ENCODE measurements around the gene RTKN. TPM values are rescaled to one million over a fixed set of nuclear protein-coding genes. Genes with fewer than 3 reads are reported as not detected.
A peak's percentile ranks its signal among the peaks of the same experiment; 100 is the strongest.
"Not testable (repeated sequence)": the region's sequence is repeated elsewhere in the genome, so short reads cannot be mapped to it uniquely, and the experiment has no call there.

RTKN gene
- total and polyA plus RNA-seq, 12 donors = 9.3 to 33.9 (median 16.2) TPM

GRCh38 chr2:74424139-74424992 is 17.4 kb downstream of the RTKN start:
- no peak for ATAC-seq
- DNase-seq = no peak
- WGBS, 2 donors = 82 to 85% methylated on average over 5 of the region's 5 CpGs
- Histone ChIP-seq H3K27ac (no peak overlapping the region), H3K36me3 (peaks cover 0 to 50% (median 33%) of the 10 kb centered on the region in 9 donors), H3K27me3 (no peaks in the 10 kb centered on the region), H3K4me1 (peaks cover 0 to 23% (median 15%) of the 10 kb centered on the region in 9 donors), H3K9me3 (no peaks in the 10 kb centered on the region), H3K4me3 (no peak overlapping the region)
- TF ChIP-seq, protein P1, sequence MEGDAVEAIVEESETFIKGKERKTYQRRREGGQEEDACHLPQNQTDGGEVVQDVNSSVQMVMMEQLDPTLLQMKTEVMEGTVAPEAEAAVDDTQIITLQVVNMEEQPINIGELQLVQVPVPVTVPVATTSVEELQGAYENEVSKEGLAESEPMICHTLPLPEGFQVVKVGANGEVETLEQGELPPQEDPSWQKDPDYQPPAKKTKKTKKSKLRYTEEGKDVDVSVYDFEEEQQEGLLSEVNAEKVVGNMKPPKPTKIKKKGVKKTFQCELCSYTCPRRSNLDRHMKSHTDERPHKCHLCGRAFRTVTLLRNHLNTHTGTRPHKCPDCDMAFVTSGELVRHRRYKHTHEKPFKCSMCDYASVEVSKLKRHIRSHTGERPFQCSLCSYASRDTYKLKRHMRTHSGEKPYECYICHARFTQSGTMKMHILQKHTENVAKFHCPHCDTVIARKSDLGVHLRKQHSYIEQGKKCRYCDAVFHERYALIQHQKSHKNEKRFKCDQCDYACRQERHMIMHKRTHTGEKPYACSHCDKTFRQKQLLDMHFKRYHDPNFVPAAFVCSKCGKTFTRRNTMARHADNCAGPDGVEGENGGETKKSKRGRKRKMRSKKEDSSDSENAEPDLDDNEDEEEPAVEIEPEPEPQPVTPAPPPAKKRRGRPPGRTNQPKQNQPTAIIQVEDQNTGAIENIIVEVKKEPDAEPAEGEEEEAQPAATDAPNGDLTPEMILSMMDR (IDR thresholded peaks at IDR 0.05) = no peak
- intact Hi-C loops (cut with DNase I) = no loop called here

DNA sequence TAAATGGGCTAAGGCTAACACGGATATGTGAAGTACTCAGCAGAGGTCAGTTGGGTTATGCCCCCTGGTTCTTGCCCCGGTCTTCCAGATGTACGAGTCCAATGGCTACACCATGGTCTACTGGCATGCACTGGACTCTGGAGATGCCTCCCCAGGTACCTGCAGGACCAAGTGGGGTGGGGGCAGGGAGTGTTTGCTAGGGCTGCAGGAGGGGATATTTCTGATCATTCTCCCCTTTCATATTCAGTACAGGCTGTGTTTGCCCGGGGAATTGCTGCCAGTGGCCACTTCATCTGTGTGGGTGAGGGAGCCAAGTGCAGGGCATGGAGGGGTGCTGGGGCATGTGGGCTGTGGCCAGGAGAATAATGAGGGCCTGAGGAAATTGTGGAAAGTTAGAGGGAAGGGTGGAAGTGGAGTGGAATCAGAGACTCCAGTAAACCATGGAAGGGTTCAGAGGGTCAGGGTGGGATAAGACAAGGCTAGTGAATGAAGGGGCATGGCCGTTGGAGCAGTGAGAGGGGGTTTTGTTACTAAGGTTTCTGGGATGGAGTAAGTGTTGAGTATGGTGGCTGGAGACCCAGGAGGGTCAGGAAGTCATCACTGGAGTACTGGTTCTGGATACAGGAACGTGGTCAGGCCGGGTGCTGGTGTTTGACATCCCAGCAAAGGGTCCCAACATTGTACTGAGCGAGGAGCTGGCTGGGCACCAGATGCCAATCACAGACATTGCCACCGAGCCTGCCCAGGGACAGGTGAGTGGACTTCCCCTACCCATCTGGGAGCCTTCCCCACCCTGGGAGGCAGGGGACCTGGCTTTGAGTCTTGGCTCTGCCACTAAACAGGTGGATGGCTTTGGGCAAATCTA is 18.3 kb downstream of the RTKN start:
- TF ChIP-seq, protein P1 (IDR thresholded peaks at IDR 0.05) = no peak
- Histone ChIP-seq H3K9me3 (no peaks in the 10 kb centered on the region), H3K4me3 (no peak overlapping the region), H3K36me3 (peaks cover 0 to 41% (median 24%) of the 10 kb centered on the region in 9 donors), H3K27ac (no peak overlapping the region), H3K27me3 (no peaks in the 10 kb centered on the region), H3K4me1 (peaks cover 3 to 32% (median 23%) of the 10 kb centered on the region in 9 donors)
- DNase-seq = no peak
- intact Hi-C loops (cut with DNase I) = no loop called here
- no peak for ATAC-seq
- 76 to 79% methylated on average over 9 of the region's 9 CpGs for WGBS, 2 donors

DNA sequence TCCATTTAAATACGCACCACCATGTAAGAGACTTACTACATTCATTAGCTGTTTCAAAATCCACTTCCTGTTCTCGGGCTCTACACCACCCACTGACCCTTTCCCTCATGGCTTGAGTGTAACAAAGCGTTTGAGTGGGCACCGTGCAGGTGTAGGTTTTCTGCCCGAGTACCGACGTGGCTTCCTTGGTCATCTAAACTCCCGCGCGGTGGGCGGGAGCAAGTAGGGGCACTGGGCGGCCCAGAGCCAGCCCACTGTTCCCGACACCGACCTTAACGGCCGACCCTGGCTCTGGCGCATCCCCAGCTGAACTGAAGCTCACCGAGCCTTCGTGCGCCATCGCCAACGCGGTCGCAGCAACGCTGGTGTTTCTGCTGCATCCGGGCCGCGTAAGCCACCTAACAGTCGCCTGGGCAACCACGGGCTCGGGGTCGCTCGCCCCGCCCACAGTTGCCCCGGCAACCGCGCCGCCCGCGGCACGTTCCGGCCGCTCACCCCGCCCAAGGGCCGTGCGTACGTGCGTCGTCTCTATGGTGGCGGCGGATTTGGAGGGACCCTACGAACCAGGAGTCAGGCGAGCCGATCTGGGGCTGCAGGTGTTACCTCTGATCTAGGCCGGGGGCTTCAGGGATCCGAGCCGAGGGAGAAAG is 20.4 kb downstream of the RTKN start, which contains the start of the genes C2orf81 and WDR54:
C2orf81 (minus strand) TSS at position 399 of the 650 bp plus-strand sequence; CDS start at position 340, 59 bp downstream.
WDR54 (plus strand) TSS at position 510 of the 650 bp plus-strand sequence. CDS start 424 bp downstream, outside the sequence.
- H3K9me3 ChIP-seq = no peaks in the 10 kb centered on the region
- peak; percentile 88 to 95 (median 90) for ATAC-seq
- intact Hi-C loops (cut with DNase I) = loop anchor here in 1 of 10 donors (2.0 kb wide), 1 partner anchor 17 kb away; no protein-coding TSS in a partner anchor
- TF ChIP-seq, protein P1 (IDR thresholded peaks at IDR 0.05) = no peak
- H3K4me3 ChIP-seq = peak within 1 kb of the TSS; percentile 34 to 93 (median 68)
- H3K36me3 ChIP-seq = peaks cover 0 to 20% (median 7%) of the 10 kb centered on the region in 9 donors
- WGBS, 2 donors = 0 to 1% methylated on average over 53 to 57 of the region's 57 CpGs
- peaks cover 0 to 5% (median 0%) of the 10 kb centered on the region in 7 donors for H3K27me3 ChIP-seq
- H3K4me1 ChIP-seq = peaks cover 3 to 37% (median 27%) of the 10 kb centered on the region in 9 donors
- DNase-seq = peak; percentile 85 to 88
- H3K27ac ChIP-seq = peak within 1 kb of the TSS in 9 of 10 donors; percentile 17 to 86 (median 55)

DNA sequence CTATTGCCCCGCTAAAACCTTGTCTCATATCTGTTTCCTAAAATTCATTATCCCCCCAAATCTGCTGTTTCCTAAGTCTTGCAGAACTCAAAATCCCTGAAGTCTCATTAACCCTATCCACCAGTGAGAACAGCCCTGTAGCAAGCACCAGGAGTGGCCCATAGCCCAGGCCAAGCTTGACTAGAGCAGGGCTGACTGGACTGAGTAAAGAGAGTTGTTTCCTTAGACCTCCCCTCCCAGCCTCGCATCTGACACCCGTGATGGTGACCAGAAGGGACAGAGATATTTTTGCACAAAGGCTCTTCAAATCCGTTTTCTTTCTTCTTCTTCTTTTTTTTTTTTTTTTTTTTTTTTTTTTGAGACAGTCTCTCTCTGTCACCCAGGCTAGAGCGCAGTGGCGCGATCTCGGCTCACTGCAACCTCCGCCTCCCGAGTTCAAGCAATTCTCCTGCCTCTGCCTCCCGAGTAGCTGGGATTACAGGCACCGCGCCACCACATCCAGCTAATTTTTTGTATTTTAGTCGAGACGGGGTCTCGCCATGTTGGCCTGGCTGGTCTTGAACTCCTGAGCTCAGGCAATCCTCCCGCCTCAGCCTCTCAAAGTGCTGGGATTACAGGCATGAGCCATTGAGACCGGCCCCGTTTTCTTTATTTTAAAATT is 21.2 kb downstream of the RTKN start:
- 79% methylated on average over 19 of the region's 19 CpGs for WGBS, 2 donors

More for the DNA sequence above, 21.2 kb downstream of the RTKN start:
- H3K9me3 ChIP-seq, DNase-seq, ATAC-seq: not testable (repeated sequence)
- Histone ChIP-seq H3K4me1 (peaks cover 4 to 44% (median 35%) of the 10 kb centered on the region in 9 donors), H3K4me3 (peak overlapping the region in 8 of 10 donors; percentile 55 to 93 (median 74)), H3K27ac (peak overlapping the region in 2 of 10 donors; percentile 63 to 66), H3K36me3 (peaks cover 0 to 12% (median 5%) of the 10 kb centered on the region in 9 donors), H3K27me3 (peaks cover 0 to 12% (median 0%) of the 10 kb centered on the region in 7 donors)
- intact Hi-C loops (cut with DNase I) = loop anchor here in 1 of 10 donors (2.0 kb wide), 1 partner anchor 18 kb away; no protein-coding TSS in a partner anchor

Data from heart right ventricle (tissue), 16 donors.